ENCODE measurements around the gene DEFB131B.
A peak's percentile ranks its signal among the peaks of the same experiment; 100 is the strongest.
"Not testable (repeated sequence)": the region's sequence is repeated elsewhere in the genome, so short reads cannot be mapped to it uniquely, and the experiment has no call there.

- not testable (repeated sequence) for TF ChIP-seq POLR2AphosphoS5, POLR2A, EP300 (IDR thresholded peaks at IDR 0.05)
- TF ChIP-seq CTCF (IDR thresholded peaks at IDR 0.05) = peak in 1 of 2 donors; percentile 37
Measured at GRCh38 chr11:71863978-71864627, 14.2 kb upstream of the DEFB131B start.
